Measurements from ENCODE around the gene ICE1. TPM values are rescaled to one million over a fixed set of nuclear protein-coding genes. Genes with fewer than 3 reads are reported as not detected.
A peak's percentile ranks its signal among the peaks of the same experiment; 100 is the strongest.
"Not testable (repeated sequence)": the region's sequence is repeated elsewhere in the genome, so short reads cannot be mapped to it uniquely, and the experiment has no call there.

ICE1 gene
- total RNA-seq, 1 experiment from 2014 or later, result 12.9 TPM

- in situ Hi-C loops (cut with HindIII; ENCODE audit: low pct_unique_long_range_greater_than_20kb, low sequenced_read_pairs); DNase-seq (ENCODE audit: low read depth): not testable (repeated sequence)
Observed at GRCh38 chr5:5395093-5395492, 27.4 kb upstream of the ICE1 start.

- DNase-seq (ENCODE audit: low read depth), result no peak
- in situ Hi-C loops (cut with HindIII; ENCODE audit: low pct_unique_long_range_greater_than_20kb, low sequenced_read_pairs), result no loop called here
Observed at GRCh38 chr5:5398071-5398470, 24.4 kb upstream of the ICE1 start.

DNA sequence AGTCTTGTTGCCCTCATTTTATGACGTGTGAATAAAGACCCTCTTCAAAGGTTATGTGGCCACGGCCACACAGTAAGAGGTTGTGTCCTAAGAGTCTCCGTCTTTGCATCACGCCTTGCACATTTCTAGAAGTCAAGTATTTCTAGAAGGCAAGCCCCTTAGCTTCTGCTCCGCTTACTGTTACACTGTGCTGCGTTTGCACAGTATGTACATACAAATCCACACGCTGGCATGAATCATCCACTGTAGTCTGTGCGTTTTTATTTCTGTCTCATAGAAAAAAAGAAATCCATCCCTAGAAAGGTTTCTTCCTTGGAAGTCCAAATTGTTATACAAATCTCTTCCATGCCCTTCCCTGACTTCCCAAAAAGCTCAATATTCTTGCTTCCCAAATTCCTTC is 21.4 kb upstream of the ICE1 start:
- DNase-seq (ENCODE audit: low read depth), result no peak
- in situ Hi-C loops (cut with HindIII; ENCODE audit: low pct_unique_long_range_greater_than_20kb, low sequenced_read_pairs), result no loop called here

DNA sequence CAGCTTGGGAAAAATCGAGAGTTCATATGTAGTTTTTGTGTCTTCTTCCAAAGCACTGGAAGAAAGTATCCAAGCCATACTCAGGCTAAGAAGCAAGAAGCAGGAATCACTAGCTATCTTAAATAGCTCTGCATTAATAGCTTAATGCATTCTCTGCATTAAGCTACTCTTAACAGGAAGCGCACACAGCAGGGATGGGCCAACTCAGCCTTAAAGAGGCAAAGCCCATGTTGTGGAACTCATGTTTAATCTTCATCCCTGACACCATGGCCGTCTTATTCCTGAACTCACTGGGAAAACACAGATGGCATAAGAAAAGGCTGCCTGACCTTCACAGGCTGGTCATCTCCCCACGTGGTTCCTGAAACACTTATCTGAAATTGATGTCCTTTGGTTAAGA is 18.7 kb upstream of the ICE1 start:
- in situ Hi-C loops (cut with HindIII; ENCODE audit: low pct_unique_long_range_greater_than_20kb, low sequenced_read_pairs), result no loop called here
- DNase-seq (ENCODE audit: low read depth), result no peak

DNA sequence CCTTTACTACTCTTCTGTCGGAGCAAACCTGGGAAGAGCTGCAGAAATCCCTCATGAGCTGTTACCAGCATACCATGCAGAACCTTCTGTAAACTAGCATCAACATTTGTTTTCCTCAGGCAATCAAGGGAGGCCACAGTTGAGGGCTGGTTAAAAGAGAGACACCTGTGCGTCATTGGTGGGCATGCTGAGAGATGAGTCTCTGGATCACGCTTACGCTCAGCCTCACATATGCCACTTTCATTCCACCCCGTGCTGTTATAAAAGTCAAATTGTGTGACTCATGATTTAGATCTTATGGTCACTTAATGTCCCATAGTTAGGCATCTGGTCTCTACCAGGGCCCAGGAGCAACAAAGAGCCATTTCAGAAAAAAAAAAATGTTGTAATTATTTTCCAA is 18.1 kb upstream of the ICE1 start:
- DNase-seq (ENCODE audit: low read depth), result no peak
- in situ Hi-C loops (cut with HindIII; ENCODE audit: low pct_unique_long_range_greater_than_20kb, low sequenced_read_pairs), result no loop called here

- DNase-seq (ENCODE audit: low read depth), result no peak
- in situ Hi-C loops (cut with HindIII; ENCODE audit: low pct_unique_long_range_greater_than_20kb, low sequenced_read_pairs), result no loop called here
Observed at GRCh38 chr5:5405441-5405840, 17.0 kb upstream of the ICE1 start.

GRCh38 chr5:5407924-5408323 is 14.6 kb upstream of the ICE1 start:
- in situ Hi-C loops (cut with HindIII; ENCODE audit: low pct_unique_long_range_greater_than_20kb, low sequenced_read_pairs), result no loop called here
- DNase-seq (ENCODE audit: low read depth), result no peak

GRCh38 chr5:5409151-5409810 is 13.2 kb upstream of the ICE1 start:
- in situ Hi-C loops (cut with HindIII; ENCODE audit: low pct_unique_long_range_greater_than_20kb, low sequenced_read_pairs), result no loop called here
- DNase-seq (ENCODE audit: low read depth), result peak; percentile 13

- DNase-seq (ENCODE audit: low read depth); in situ Hi-C loops (cut with HindIII; ENCODE audit: low pct_unique_long_range_greater_than_20kb, low sequenced_read_pairs): not testable (repeated sequence)
Observed at GRCh38 chr5:5413856-5414255, 8.6 kb upstream of the ICE1 start.

DNA sequence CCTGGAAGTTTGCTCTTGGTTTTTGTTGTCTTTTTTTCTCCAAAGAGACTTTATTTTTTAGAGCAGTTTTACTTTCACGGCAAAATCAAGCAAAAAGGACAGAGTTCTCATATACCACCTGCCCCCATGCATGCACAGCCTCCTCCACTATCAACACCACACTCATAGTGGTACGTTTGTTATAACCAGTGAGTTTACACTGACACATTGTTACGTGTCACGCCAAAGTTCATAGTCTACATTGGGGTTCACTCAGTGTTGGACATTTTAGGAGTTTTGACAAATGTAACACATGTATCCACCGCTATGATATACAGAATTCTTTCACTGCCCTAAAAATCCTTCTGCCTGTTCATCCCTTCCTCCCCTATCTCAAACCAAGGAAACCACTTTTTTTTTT is 7.5 kb upstream of the ICE1 start:
- in situ Hi-C loops (cut with HindIII; ENCODE audit: low pct_unique_long_range_greater_than_20kb, low sequenced_read_pairs), result no loop called here
- no peak for DNase-seq (ENCODE audit: low read depth)

DNA sequence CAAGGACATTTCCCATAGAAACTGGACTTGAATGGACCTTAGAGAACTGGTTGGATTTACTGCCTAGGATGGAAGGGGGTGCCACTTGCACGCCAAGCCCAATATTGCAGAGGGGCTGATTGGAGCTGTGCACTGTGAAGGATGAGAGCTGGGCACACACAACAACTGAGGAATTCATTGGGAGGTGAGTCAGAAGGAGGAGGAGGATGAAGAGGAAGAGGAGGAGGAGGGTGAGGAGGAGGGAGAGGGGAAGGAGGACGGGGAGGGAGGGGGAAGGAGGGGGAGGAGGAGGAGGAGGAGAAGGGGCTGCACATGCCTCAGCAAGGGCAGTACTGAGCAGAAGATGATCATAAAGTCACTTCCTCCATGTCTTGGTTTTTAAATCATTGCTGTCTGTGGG is 5.7 kb upstream of the ICE1 start:
- in situ Hi-C loops (cut with HindIII; ENCODE audit: low pct_unique_long_range_greater_than_20kb, low sequenced_read_pairs), result no loop called here
- no peak for DNase-seq (ENCODE audit: low read depth)

DNA sequence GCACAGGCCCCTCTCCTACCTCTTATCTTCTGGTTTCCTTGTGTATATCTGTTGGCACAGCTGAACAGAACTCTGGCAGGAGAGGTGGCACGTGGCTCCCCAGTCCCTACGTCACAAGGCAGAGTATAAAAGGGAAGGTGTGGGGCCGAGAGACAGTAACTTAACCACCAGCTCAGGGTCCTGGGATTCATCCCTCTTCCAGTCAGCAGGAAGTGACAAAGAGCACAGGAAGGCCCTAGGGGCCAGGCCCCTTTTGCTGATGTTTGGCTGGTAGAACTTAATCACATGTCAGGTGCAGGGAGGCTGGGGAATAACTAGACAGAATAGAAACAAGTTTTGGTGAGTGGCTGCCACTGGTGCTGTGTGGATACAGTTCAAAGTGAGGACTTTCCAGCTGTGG is 4.5 kb upstream of the ICE1 start:
- no peak for DNase-seq (ENCODE audit: low read depth)
- in situ Hi-C loops (cut with HindIII; ENCODE audit: low pct_unique_long_range_greater_than_20kb, low sequenced_read_pairs), result no loop called here

- DNase-seq (ENCODE audit: low read depth), result no peak
- in situ Hi-C loops (cut with HindIII; ENCODE audit: low pct_unique_long_range_greater_than_20kb, low sequenced_read_pairs), result no loop called here
Observed at GRCh38 chr5:5418764-5419163, 3.7 kb upstream of the ICE1 start.

DNA sequence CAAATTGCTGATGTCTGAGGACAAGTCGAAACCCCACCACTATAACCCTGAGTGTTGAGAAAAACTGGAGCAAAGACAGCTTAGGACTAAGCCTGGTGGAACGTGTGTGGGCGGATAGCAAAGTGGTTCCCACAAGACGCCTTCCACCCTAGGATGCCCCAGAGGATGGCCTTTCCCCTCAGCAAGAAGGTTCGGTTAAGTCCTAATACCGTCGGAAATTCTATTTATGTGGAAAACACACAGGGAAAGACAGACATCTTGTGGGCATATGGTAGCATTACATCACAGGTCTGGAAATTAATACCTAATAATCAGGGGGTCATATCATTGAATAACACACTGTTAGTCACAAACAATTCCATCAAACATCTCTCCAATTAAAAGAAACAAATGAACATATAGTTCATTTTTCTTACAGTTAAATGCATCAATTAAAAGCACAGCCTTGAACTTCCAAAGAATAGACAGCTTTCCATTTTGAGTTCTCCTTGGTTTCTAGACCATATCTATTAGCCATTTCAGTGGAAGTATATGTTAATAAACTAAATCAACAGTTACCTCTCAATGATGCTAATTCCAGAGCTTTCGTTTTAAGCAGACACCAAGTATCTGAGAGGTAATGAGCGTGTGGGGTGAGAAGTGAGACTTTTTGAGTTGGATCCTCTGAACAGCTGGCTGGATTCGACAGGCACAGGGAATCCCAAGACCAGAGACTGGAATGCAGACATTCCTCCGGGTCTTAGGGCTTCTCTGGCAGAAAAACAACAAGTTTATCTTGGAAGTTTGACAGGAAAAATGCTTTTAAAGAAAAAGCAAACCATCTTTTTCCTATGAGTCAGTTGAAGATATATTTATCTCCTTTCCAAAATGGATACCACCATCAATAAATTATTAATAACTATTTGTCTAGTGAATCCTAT is 2.9 kb upstream of the ICE1 start:
- in situ Hi-C loops (cut with HindIII; ENCODE audit: low pct_unique_long_range_greater_than_20kb, low sequenced_read_pairs), result loop anchor here (10.0 kb wide), 1 partner anchor 545 kb away; no protein-coding TSS in a partner anchor
- DNase-seq (ENCODE audit: low read depth), result peak; percentile 64

- in situ Hi-C loops (cut with HindIII; ENCODE audit: low pct_unique_long_range_greater_than_20kb, low sequenced_read_pairs), result loop anchor here (10.0 kb wide), 1 partner anchor 545 kb away; no protein-coding TSS in a partner anchor
- peak; percentile 71 for DNase-seq (ENCODE audit: low read depth)
Observed at GRCh38 chr5:5420251-5420650, 2.2 kb upstream of the ICE1 start.

DNA sequence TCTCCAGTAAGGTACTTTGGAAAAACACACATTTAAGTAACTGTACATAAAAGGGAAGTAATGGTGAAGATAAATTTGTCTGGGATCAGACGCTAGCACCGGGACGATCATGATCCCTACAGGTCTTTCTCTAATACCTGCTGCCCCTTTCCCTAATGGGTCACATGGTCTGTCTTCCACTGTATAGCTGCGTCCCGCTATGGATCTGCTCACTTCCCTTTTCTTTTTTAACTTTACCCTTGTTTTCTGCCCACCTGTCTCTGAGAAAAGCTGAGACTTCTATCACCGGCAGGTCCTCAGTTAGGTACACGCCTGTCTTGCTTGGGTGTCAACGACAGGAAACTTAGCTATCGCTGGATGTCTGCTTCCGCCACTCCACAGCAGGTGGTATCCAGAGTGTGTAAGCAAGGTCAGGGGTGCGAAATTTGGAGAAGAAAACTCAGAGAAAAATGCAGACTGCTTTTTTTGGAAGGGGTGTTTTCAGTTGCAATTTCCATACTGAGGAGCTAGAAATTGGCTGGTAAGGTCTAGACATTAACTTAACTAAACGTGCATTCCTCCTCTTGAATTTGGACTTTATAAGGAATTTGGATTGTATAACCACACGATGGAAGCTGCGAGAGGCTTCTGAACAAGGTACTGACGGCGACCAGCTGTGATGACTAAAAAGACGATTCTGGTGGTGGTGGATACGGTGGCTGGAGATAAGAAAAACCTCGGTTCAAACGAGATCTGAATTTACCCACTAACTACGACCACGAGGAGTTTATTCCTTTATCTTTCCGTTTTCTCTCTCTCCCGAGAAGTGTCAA is 1.1 kb upstream of the ICE1 start:
- DNase-seq (ENCODE audit: low read depth), result peak; percentile 33
- in situ Hi-C loops (cut with HindIII; ENCODE audit: low pct_unique_long_range_greater_than_20kb, low sequenced_read_pairs), result loop anchor here (10.0 kb wide), 1 partner anchor 547 kb away; no protein-coding TSS in a partner anchor

DNA sequence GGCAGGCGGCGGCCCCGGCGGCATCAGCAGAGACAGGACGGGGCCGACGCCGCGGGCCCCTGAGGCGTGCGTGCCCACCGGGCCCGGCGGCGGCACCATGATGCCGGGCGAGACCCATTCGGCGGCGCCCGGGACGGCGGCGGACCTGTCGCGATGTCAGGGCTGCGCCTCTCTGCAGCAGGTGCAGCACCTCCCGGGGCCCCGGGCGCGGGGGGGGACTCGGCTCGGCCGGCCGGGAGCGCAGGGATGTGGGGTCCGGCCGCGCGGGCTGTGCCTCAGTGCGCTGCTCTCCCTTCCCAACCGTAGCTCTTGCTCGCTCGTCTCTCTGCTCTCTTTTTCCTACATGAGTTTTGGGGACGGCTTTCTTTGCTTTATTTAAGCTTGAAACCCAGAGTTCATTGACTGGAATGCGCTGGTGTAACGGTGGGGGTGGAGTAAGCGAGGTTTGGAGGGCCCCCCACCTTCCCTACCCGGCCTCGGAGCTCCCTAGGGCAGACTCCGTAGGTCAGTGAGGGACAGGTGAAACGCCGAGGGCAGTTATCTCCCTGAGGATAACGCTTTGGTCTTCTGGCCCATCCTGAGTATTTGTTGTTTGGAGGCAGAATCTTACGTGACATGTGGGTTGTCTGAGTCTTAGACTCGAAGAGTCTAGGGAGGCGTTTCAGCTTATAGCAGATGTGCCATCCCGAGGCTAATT is 490 bp downstream of the ICE1 start:
- in situ Hi-C loops (cut with HindIII; ENCODE audit: low pct_unique_long_range_greater_than_20kb, low sequenced_read_pairs), result loop anchor here (10.0 kb wide), 1 partner anchor 548 kb away; no protein-coding TSS in a partner anchor

GRCh38 chr5:5423586-5423985 is 1.1 kb downstream of the ICE1 start:
- in situ Hi-C loops (cut with HindIII; ENCODE audit: low pct_unique_long_range_greater_than_20kb, low sequenced_read_pairs), result loop anchor here (10.0 kb wide), 1 partner anchor 549 kb away; no protein-coding TSS in a partner anchor
- no peak for DNase-seq (ENCODE audit: low read depth)

More for the DNA sequence above, 490 bp downstream of the ICE1 start:
- peak; percentile 43 for DNase-seq (ENCODE audit: low read depth)
